Inflammatory macrophage treated with lipopolysaccharide for 4 hours (primary cell): ENCODE results near the gene CABLES2.
"Not testable (repeated sequence)": the region's sequence is repeated elsewhere in the genome, so short reads cannot be mapped to it uniquely, and the experiment has no call there.

Source experiments
- DNase-seq: peaks from one replicate; pipeline ENCODE4 v3.0.0-alpha.2; 2020

CABLES2 gene

DNA sequence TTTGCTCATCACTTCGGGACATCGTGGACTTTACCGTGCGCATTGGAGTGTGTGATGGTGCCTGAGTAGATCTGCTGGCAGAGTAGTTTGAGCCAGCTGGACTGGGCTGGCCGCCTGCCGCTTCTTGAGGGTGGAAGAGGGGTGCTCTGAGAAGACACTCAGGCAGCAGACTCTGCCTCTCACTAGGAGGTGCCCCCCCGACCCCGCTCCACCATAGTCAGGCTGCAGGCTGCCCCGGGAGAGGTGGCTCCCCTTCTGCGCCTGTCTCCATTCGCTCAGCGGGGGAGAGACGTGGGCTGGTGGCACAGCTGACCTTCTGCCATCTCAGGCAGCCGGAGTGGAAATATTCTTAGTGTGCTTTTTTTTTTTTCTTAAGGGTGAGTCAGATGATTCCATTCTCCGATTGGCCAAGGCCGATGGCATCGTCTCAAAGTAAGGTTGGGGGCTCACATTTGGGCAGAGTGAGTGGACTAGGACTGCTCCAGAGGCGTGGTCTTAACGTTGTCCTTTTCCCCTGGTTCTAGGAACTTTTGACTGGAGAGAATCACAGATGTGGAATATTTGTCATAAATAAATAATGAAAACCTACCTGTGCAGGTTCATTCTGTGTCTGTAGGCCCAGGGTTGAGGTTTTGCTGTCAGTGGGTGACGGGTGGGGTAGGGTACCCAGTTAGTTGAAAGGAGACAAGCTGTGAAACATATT lies 19.0 kb downstream of the CABLES2 start:
- DNase-seq, result no peak

DNA sequence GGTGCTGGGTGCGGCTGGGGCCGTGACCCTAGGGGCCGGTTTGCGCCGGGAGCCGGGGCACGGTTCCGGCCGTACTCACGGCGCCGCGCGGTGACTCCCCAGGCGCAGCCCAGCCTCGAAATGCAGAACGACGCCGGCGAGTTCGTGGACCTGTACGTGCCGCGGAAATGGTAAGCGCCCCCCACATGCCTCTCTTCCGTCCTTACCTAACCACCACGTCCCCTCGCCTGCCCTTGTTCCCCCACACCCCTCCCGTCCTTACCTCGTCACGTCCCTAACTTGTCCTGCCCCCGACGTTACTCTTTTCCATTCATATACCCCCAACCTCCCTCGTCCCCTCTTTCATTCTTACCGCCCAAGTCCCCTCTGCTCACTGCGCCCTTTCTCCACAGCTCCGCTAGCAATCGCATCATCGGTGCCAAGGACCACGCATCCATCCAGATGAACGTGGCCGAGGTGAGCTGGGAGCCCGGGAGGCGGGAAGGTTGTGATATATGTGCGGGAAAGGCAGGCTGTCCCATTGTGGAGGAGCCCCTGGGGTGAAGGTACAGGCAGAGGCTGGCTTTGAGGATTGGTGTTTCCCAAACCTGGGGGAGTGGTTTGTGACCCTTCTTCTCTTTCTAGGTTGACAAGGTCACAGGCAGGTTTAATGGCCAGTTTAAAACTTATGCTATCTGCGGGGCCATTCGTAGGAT lies 19.7 kb downstream of the CABLES2 start:
- DNase-seq, result no peak

- DNase-seq, result peak; percentile 92
Measured at GRCh38 chr20:62386383-62387218, 20.5 kb downstream of the CABLES2 start, which contains the start of gene RPS21. Gene RPS21, plus strand, starts transcription at chr20:62387103. Its CDS starts 236 bp downstream, at chr20:62387339.

- peak; percentile 64 for DNase-seq
Measured at GRCh38 chr20:62382306-62383198, 24.5 kb downstream of the CABLES2 start.

- DNase-seq, result no peak
Measured at GRCh38 chr20:62381842-62382241, 25.2 kb downstream of the CABLES2 start.

- DNase-seq, result peak; percentile 54
Measured at GRCh38 chr20:62381202-62381797, 25.8 kb downstream of the CABLES2 start.

- no peak for DNase-seq
Measured at GRCh38 chr20:62378215-62378614, 28.9 kb downstream of the CABLES2 start.

GRCh38 chr20:62377615-62378178 lies 29.4 kb downstream of the CABLES2 start:
- no peak for DNase-seq

GRCh38 chr20:62377064-62377461 lies 30.0 kb downstream of the CABLES2 start:
- no peak for DNase-seq

- no peak for DNase-seq
Measured at GRCh38 chr20:62376112-62377063, 30.7 kb downstream of the CABLES2 start.

- DNase-seq, result no peak
Measured at GRCh38 chr20:62374331-62375152, 32.5 kb downstream of the CABLES2 start.

GRCh38 chr20:62373631-62374179 lies 33.4 kb downstream of the CABLES2 start:
- DNase-seq, result not testable (repeated sequence)

- DNase-seq, result no peak
Measured at GRCh38 chr20:62372042-62372993, 34.8 kb downstream of the CABLES2 start.

GRCh38 chr20:62371588-62372041 lies 35.5 kb downstream of the CABLES2 start:
- no peak for DNase-seq

DNA sequence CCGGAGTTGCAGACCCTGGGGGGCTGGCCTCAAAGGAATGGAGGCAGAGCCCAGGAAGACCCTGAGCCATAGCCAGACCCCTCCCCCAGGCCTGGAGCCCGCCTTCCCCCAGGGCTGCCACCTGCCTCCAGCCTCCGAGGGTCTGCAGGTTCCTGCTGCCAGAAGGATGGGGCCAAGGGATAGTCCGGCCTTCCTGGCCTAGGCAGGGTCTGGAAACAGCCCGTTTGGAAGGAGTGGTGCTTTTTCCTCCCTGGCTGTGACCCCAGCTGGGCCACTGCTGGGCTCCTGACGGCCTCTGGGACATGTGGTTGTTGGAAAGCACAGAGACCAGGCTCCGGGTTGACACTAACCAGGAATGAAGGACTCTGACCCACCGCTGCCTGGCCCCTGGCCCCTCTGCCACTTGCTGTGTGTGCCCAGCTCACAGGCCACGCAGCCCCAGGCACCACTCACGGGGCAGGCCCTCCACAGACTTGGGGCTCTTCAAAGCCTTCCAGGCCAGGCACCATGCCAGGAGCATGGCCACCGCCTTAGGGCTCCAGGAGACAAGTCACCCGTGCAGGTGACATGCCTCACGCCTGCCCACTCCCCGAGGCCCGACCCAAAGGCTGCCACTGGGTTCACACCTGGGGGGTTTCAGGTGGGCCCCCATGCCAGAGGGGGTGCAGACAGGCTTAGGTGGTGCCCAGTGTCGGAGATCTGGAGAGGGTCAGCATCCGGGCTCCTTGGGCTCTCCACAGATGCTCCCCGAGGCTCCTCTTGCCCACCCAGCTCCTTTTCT lies 36.1 kb downstream of the CABLES2 start:
- no peak for DNase-seq

GRCh38 chr20:62370115-62370806 lies 36.8 kb downstream of the CABLES2 start:
- DNase-seq, result peak; percentile 61

DNA sequence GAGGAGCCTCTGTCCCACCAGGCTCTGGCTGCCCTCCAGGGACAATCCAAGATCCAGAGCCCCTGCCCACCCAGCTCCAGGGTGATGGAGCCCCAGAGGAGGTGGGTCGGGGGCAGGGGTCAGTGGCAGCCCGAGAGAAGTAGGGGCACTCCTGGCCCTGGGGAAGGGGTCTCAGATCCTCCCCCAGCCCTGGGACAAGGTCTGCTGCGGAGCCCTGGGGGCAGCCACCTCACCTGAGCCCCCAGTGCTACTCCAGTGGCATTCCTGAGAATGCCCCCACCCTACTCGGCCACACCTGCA lies 37.3 kb downstream of the CABLES2 start:
- DNase-seq, result no peak
